Activated T-cell treated with anti-CD3 and anti-CD28 coated beads for 4 hours (primary cell): ENCODE measurements around the gene SPNS1.
A peak's percentile ranks its signal among the peaks of the same experiment; 100 is the strongest.
"Not testable (repeated sequence)": the region's sequence is repeated elsewhere in the genome, so short reads cannot be mapped to it uniquely, and the experiment has no call there.

Experiments used
- DNase-seq: peaks from one replicate; pipeline ENCODE4 v3.0.0-alpha.2; 2020

Gene SPNS1

GRCh38 chr16:28974437-28975157 lies at the start of gene SPNS1:
Gene SPNS1, plus strand, starts transcription at chr16:28974778. Its CDS starts 374 bp downstream, at chr16:28975152.
- peak; percentile 81 for DNase-seq

GRCh38 chr16:28925386-28926228 lies 49.0 kb upstream of the SPNS1 start:
- DNase-seq, result peak; percentile 59

- DNase-seq, result not testable (repeated sequence)
Observed at GRCh38 chr16:28926284-28926683, 48.3 kb upstream of the SPNS1 start.

GRCh38 chr16:28927815-28928214 lies 46.8 kb upstream of the SPNS1 start:
- DNase-seq, result no peak

- no peak for DNase-seq
Observed at GRCh38 chr16:28930203-28930602, 44.4 kb upstream of the SPNS1 start.

- DNase-seq, result no peak
Observed at GRCh38 chr16:28930652-28931051, 43.9 kb upstream of the SPNS1 start.

- DNase-seq, result no peak
Observed at GRCh38 chr16:28931801-28932225, 42.8 kb upstream of the SPNS1 start, which contains the start of gene CD19. Gene CD19, plus strand, starts transcription at chr16:28931971. Its CDS starts 30 bp downstream, at chr16:28932001.

GRCh38 chr16:28932339-28933141 lies 42.0 kb upstream of the SPNS1 start:
- DNase-seq, result no peak

- DNase-seq, result no peak
Observed at GRCh38 chr16:28933171-28933570, 41.4 kb upstream of the SPNS1 start.

GRCh38 chr16:28935346-28935745 lies 39.2 kb upstream of the SPNS1 start:
- DNase-seq, result no peak

GRCh38 chr16:28935924-28936783 lies 38.4 kb upstream of the SPNS1 start:
- peak; percentile 80 for DNase-seq

- no peak for DNase-seq
Observed at GRCh38 chr16:28936784-28937155, 37.8 kb upstream of the SPNS1 start.

- DNase-seq, result no peak
Observed at GRCh38 chr16:28937222-28937876, 37.2 kb upstream of the SPNS1 start.

- no peak for DNase-seq
Observed at GRCh38 chr16:28938721-28939120, 35.9 kb upstream of the SPNS1 start.

GRCh38 chr16:28939825-28940224 lies 34.8 kb upstream of the SPNS1 start:
- not testable (repeated sequence) for DNase-seq

- DNase-seq, result no peak
Observed at GRCh38 chr16:28943281-28943680, 31.3 kb upstream of the SPNS1 start.

GRCh38 chr16:28946681-28947080 lies 27.9 kb upstream of the SPNS1 start:
- no peak for DNase-seq

- peak; percentile 100 for DNase-seq
Observed at GRCh38 chr16:28950648-28951409, 23.7 kb upstream of the SPNS1 start, which contains the start of gene NFATC2IP. Gene NFATC2IP, plus strand, starts transcription at chr16:28950937. Its CDS starts 75 bp downstream, at chr16:28951012.

- DNase-seq, result no peak
Observed at GRCh38 chr16:28951410-28951943, 23.1 kb upstream of the SPNS1 start.

- no peak for DNase-seq
Observed at GRCh38 chr16:28958216-28958615, 16.4 kb upstream of the SPNS1 start.
